Stimulated activated CD4-positive, alpha-beta T cell treated with anti-CD3 and anti-CD28 coated beads, Interleukin-4, amount 100 ng/mL, for 24 hours (primary cell): Measurements from ENCODE around the gene PGLYRP3.

ENCODE experiments used
- DNase-seq: peaks from one replicate; pipeline ENCODE4 v3.0.0-alpha.2; 2020

PGLYRP3 gene

GRCh38 chr1:153251988-153252387 lies 60.8 kb downstream of the PGLYRP3 start:
- no peak for DNase-seq

- DNase-seq = no peak
Observed at GRCh38 chr1:153251562-153251961, 61.2 kb downstream of the PGLYRP3 start.

- no peak for DNase-seq
Observed at GRCh38 chr1:153251087-153251486, 61.7 kb downstream of the PGLYRP3 start.

GRCh38 chr1:153250166-153250565 lies 62.6 kb downstream of the PGLYRP3 start:
- DNase-seq = no peak

- DNase-seq = no peak
Observed at GRCh38 chr1:153248176-153248879, 64.4 kb downstream of the PGLYRP3 start.
